Bronchial epithelial cell (primary cell): ENCODE results near the gene LDLRAD3. TPM values are rescaled to one million over a fixed set of nuclear protein-coding genes. Genes with fewer than 3 reads are reported as not detected.

Experiments used
- DNase-seq: peaks from one replicate; pipeline ENCODE4 v3.0.0-alpha.2; 2010; ENCODE audit warnings: low read depth
- FAIRE-seq: peaks from 2 replicates; lab custom pipeline; 2011; peaks lifted over from hg19 to GRCh38; lab: Jason Lieb, UNC
- H3K27me3 ChIP-seq: 2 replicates; pipeline ENCODE4 v1.5.1; 2011; ENCODE audit warnings: low read length; ENCODE audit not compliant: control insufficient read depth, insufficient read depth
- H3K36me3 ChIP-seq: 2 replicates; pipeline ENCODE4 v1.5.1; 2011; ENCODE audit warnings: low read length; ENCODE audit not compliant: control insufficient read depth, insufficient read depth
- H3K4me3 ChIP-seq: 2 replicates; pipeline ENCODE4 v1.5.1; 2011; ENCODE audit warnings: mild to moderate bottlenecking, low read depth, low read length, control low read depth
- CTCF ChIP-seq: IDR thresholded peaks from 2 replicates; pipeline ENCODE4 v1.5.1; 2011; ENCODE audit warnings: mild to moderate bottlenecking, moderate library complexity, low read length, control low read depth, inconsistent platforms; ENCODE audit not compliant: insufficient read depth, severe bottlenecking
- total RNA-seq: library from RNA; depleted of rRNA; stranded (reverse); fragments of >200 nt; gene quantifications from 2 replicates; pipeline ENCODE4 v1.2.1, GENCODE V29; 2014

LDLRAD3 gene
- total RNA-seq, 1 donor from 2014 or later: 4.7 TPM

- Histone ChIP-seq H3K4me3 (no peak overlapping the region), H3K27me3 (no peaks in the 10 kb centered on the region), H3K36me3 (no peaks in the 10 kb centered on the region)
- DNase-seq (no peak), FAIRE-seq (no peak)
- TF ChIP-seq CTCF: no peak
These were observed 103.5 kb downstream of the LDLRAD3 start for GRCh38 chr11:36047344-36047743.

GRCh38 chr11:36048496-36049247, 104.8 kb downstream of the LDLRAD3 start:
- TF ChIP-seq CTCF: no peak
- Histone ChIP-seq H3K4me3 (no peak overlapping the region), H3K36me3 (no peaks in the 10 kb centered on the region), H3K27me3 (no peaks in the 10 kb centered on the region)
- DNase-seq: no peak
- FAIRE-seq: no peak

- no peak for TF ChIP-seq CTCF
- Histone ChIP-seq H3K36me3 (no peaks in the 10 kb centered on the region), H3K27me3 (no peaks in the 10 kb centered on the region), H3K4me3 (no peak overlapping the region)
- FAIRE-seq: no peak
- DNase-seq: no peak
These were observed 107.6 kb downstream of the LDLRAD3 start for GRCh38 chr11:36051235-36052144.

GRCh38 chr11:36053281-36053680, 109.4 kb downstream of the LDLRAD3 start:
- H3K4me3 ChIP-seq: no peak overlapping the region
- no peak for FAIRE-seq
- no peaks in the 10 kb centered on the region for H3K27me3 ChIP-seq
- no peak for TF ChIP-seq CTCF
- H3K36me3 ChIP-seq: no peaks in the 10 kb centered on the region
- DNase-seq: no peak

GRCh38 chr11:36053862-36054261, 110.0 kb downstream of the LDLRAD3 start:
- no peak for FAIRE-seq
- H3K4me3 ChIP-seq: no peak overlapping the region
- no peak for DNase-seq
- H3K36me3 ChIP-seq: no peaks in the 10 kb centered on the region
- no peaks in the 10 kb centered on the region for H3K27me3 ChIP-seq
- no peak for TF ChIP-seq CTCF
